Activated naive CD4-positive, alpha-beta T cell treated with anti-CD3 and anti-CD28 coated beads, Interleukin-2, amount 10 ng/mL, durations not matched to agents 7 days and 5 days (primary cell): Measurements from ENCODE around the gene CLIP4.

Experiments used
- CTCF ChIA-PET: fragments of 350-600 bp; sonication (Branson Sonifier 250); formaldehyde crosslinking; loops from one replicate; lab custom pipeline; 2021; ENCODE audit warnings: antibody characterized with exemption; lab: Charles Lee
- DNase-seq: peaks from one replicate; pipeline ENCODE4 v3.0.0-alpha.2; 2020
- H3K27ac Mint-ChIP-seq: one replicate; pipeline ENCODE4 v1.8.0; 2021; ENCODE audit warnings: mild to moderate bottlenecking, moderate library complexity, mixed read lengths
- H3K27me3 Mint-ChIP-seq: one replicate; pipeline ENCODE4 v1.8.0; 2021; ENCODE audit warnings: mild to moderate bottlenecking, mixed read lengths
- H3K36me3 Mint-ChIP-seq: one replicate; pipeline ENCODE4 v1.8.0; 2021; ENCODE audit warnings: mixed read lengths
- H3K4me1 Mint-ChIP-seq: one replicate; pipeline ENCODE4 v1.8.0; 2021; ENCODE audit warnings: mixed read lengths
- H3K4me3 Mint-ChIP-seq: one replicate; pipeline ENCODE4 v1.8.0; 2021; ENCODE audit warnings: mild to moderate bottlenecking, moderate library complexity, mixed read lengths
- H3K9me3 Mint-ChIP-seq: one replicate; pipeline ENCODE4 v1.8.0; 2021; ENCODE audit warnings: mixed read lengths

The CLIP4 gene

GRCh38 chr2:29114946-29115609 is at the start of gene CLIP4:
CLIP4 (plus strand) TSS chr2:29115415; CDS start chr2:29121389, 5,974 bp downstream.
- H3K9me3 Mint-ChIP-seq, result no peaks in the 10 kb centered on the region
- H3K4me3 Mint-ChIP-seq, result peak within 1 kb of the TSS; percentile 91
- peak; percentile 69 for DNase-seq
- peaks cover 9% of the 10 kb centered on the region for H3K36me3 Mint-ChIP-seq
- peaks cover 20% of the 10 kb centered on the region for H3K27me3 Mint-ChIP-seq
- CTCF ChIA-PET, result no interaction called here
- H3K27ac Mint-ChIP-seq, result peak within 1 kb of the TSS; percentile 99
- H3K4me1 Mint-ChIP-seq, result peaks cover 61% of the 10 kb centered on the region

DNA sequence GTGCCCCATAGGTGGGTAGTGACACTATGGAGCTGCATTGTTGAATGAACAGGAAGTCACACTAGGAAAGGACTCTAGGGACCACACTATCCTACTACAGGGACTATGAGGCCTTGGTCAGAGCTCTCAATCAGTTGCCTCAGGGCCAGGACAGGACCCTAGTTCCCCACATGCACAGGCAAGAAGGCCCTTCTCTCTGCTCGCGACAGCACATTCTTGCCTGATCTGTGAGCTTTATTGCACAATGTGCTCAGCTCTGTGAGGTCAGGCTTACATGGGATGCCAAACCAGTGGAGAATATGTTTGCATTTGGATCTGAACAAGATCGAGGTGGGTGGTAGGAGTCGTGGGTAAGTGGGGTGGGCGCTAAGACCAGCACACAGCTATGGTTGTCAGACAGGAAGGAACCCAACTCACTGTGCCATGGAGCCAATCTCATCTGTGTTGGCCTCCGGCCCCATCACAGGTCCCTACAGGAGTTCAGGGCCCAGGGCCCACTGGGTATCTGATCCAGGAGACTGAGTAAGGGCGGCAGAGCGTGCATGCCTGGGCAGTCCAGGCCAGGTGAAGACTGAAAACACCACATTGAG is 48.8 kb upstream of the CLIP4 start:
- no peak for DNase-seq
- Mint-ChIP-seq H3K4me1 (no peaks in the 10 kb centered on the region), H3K27me3 (peaks cover 12% of the 10 kb centered on the region), H3K4me3 (no peak overlapping the region), H3K36me3 (no peaks in the 10 kb centered on the region), H3K27ac (no peak overlapping the region), H3K9me3 (no peaks in the 10 kb centered on the region)
- CTCF ChIA-PET, result no interaction called here

DNA sequence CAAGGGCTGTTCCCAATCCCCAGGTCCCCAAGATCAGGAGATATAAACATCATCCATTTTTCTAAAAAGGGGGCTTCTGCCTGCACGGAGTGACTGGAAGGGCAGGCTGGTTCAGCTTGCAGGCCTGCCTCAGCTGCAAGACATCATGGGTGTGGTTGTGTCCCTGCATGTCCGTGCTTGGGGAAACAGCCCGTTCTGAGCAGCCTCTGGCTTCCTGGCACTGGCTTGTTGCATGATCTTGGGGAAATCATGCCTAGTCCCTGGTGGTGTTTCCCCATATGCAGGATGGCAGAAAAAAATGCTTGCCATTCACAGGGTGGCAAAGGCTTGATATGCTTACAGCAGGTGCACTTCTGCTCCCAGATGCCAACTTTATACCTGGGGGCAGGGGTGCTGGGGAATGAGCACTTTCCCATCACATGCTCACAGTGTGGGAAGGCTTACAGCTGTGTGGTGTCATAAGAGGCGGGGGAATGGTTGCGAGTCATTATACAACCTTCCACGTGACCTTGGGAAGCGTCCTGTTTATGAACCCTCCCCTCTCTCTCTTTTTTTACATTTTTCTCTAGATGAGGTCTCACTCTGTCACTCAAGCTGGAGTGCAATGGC is 48.1 kb upstream of the CLIP4 start:
- no peak for DNase-seq
- Mint-ChIP-seq H3K36me3 (no peaks in the 10 kb centered on the region), H3K27ac (no peak overlapping the region), H3K27me3 (peaks cover 12% of the 10 kb centered on the region), H3K4me3 (no peak overlapping the region), H3K4me1 (no peaks in the 10 kb centered on the region), H3K9me3 (no peaks in the 10 kb centered on the region)
- CTCF ChIA-PET, result no interaction called here

DNA sequence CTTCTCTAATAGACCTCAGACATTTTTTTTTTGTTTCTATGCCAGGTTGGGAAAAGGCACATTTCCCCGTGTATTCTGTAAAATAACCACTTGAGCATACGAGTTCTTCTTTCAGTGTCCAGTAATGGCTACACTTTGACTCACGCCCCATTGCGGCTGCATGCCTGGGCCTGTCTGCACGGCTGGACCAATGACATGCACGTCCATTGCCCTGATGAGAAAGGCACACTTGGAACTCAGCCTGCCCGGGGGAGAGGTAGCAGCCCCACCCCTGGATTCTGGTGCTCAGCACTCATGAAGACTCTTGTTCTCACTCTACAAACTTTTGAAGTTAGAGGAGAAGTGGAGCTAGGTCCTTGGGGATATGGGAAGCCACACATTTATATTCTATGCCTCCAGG is 46.7 kb upstream of the CLIP4 start:
- Mint-ChIP-seq H3K27ac (no peak overlapping the region), H3K36me3 (no peaks in the 10 kb centered on the region), H3K9me3 (no peaks in the 10 kb centered on the region), H3K4me1 (no peaks in the 10 kb centered on the region), H3K4me3 (no peak overlapping the region), H3K27me3 (peaks cover 12% of the 10 kb centered on the region)
- CTCF ChIA-PET, result no interaction called here
- no peak for DNase-seq

- CTCF ChIA-PET, result no interaction called here
- H3K9me3 Mint-ChIP-seq, result no peaks in the 10 kb centered on the region
- no peak overlapping the region for H3K27ac Mint-ChIP-seq
- no peak for DNase-seq
- H3K36me3 Mint-ChIP-seq, result no peaks in the 10 kb centered on the region
- H3K4me3 Mint-ChIP-seq, result no peak overlapping the region
- peaks cover 16% of the 10 kb centered on the region for H3K27me3 Mint-ChIP-seq
- H3K4me1 Mint-ChIP-seq, result no peaks in the 10 kb centered on the region
These were observed 44.7 kb upstream of the CLIP4 start for GRCh38 chr2:29070526-29070925.

- no peak overlapping the region for H3K27ac Mint-ChIP-seq
- no peak overlapping the region for H3K4me3 Mint-ChIP-seq
- H3K36me3 Mint-ChIP-seq, result no peaks in the 10 kb centered on the region
- H3K4me1 Mint-ChIP-seq, result no peaks in the 10 kb centered on the region
- H3K27me3 Mint-ChIP-seq, result peaks cover 14% of the 10 kb centered on the region
- no peaks in the 10 kb centered on the region for H3K9me3 Mint-ChIP-seq
- DNase-seq, result no peak
- CTCF ChIA-PET, result no interaction called here
These were observed 43.9 kb upstream of the CLIP4 start for GRCh38 chr2:29071032-29071975.

GRCh38 chr2:29072251-29072650 is 43.0 kb upstream of the CLIP4 start:
- no peaks in the 10 kb centered on the region for H3K36me3 Mint-ChIP-seq
- peaks cover 10% of the 10 kb centered on the region for H3K27me3 Mint-ChIP-seq
- no peaks in the 10 kb centered on the region for H3K4me1 Mint-ChIP-seq
- no peak overlapping the region for H3K4me3 Mint-ChIP-seq
- no peak for DNase-seq
- no peaks in the 10 kb centered on the region for H3K9me3 Mint-ChIP-seq
- CTCF ChIA-PET, result no interaction called here
- H3K27ac Mint-ChIP-seq, result no peak overlapping the region

DNA sequence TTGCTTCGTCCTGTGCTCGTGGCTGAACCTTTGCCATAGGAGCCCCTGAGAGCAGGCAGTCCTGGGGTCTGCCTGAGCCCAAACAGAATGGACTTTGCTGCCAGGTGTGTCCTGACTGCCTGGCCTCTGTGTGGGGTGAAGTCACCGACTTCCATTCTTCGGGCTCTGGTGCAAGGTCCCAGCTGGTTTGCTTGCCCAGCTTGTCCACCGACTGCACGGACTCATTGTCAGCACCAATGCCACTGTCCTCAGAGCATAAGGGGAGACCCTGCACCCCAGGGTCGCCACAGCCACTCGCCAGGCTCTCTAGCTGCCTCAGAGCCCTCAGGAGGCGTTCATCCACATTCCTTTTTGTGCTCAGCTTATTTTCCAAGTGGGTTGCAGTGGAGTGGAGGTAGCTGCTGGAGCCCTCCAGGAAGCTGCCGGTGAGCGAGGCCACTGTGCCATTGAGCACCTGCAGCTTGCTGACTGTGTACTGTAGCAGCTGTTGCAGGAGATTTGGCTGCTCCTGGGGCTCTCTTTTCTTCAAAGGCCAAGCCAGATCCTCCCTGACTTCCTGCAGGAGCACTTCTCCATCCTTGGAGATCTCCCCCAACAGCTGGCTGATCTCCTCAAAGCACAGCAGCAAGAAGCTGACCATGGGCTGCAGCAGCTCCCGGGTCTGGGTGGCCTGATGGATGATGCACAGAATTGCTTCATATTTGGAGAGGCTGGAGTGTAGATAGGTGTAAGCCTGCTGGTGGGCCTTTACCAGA is 42.1 kb upstream of the CLIP4 start:
- Mint-ChIP-seq H3K4me3 (no peak overlapping the region), H3K4me1 (no peaks in the 10 kb centered on the region), H3K36me3 (no peaks in the 10 kb centered on the region), H3K27ac (no peak overlapping the region), H3K27me3 (peaks cover 10% of the 10 kb centered on the region), H3K9me3 (no peaks in the 10 kb centered on the region)
- DNase-seq, result no peak
- CTCF ChIA-PET, result no interaction called here

DNA sequence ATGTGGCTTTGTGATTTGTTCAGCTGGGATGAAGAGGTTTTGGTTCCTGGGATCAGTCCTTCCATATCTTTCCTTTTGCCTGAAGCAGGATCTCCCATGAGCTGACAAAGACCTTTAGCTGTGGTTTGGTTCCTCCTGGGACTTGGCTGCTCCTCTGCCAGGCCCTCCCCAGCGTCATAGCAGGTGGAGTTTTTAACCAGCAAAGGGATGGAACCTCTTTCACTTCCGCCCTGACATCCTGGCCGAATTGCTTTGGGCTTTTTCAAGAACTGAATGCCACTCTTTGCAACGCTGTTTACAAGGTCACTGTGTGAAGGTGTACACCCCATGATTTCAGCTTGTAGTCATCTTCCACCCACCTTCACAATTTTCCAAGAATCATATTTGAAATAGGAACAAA is 41.3 kb upstream of the CLIP4 start:
- Mint-ChIP-seq H3K4me3 (no peak overlapping the region), H3K4me1 (no peaks in the 10 kb centered on the region), H3K27me3 (peaks cover 10% of the 10 kb centered on the region), H3K9me3 (no peaks in the 10 kb centered on the region), H3K27ac (no peak overlapping the region), H3K36me3 (no peaks in the 10 kb centered on the region)
- CTCF ChIA-PET, result no interaction called here
- no peak for DNase-seq

DNA sequence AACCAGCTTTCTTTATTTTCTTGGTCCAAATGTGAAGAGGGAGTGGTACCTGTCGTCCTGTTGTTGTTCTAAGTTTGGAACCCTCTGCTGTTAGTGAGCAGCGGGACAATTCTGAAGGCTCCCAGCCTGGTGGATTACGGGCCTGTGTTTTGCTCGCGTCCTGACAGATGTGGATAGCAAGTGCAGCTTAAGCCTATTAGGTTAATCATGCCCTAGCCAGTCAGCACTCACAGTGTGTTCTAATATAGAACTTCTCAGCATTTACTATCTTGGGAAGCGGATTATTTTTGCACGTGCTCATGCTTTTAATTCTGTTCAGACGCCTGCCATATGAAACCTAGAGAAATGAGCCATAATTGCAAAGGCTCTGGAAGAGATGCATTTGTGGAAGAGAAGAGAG is 40.8 kb upstream of the CLIP4 start, which contains the start of gene PCARE:
TSS of gene PCARE (minus strand) at position 113 of the 400 bp plus-strand sequence. CDS start 262 bp downstream, outside the sequence.
- H3K27ac Mint-ChIP-seq, result no peak within 1 kb of the TSS
- CTCF ChIA-PET, result interaction anchor here (0.6 kb wide), 1 partner anchor 509 kb away, joined by 3 read pairs; no protein-coding TSS in a partner anchor
- H3K36me3 Mint-ChIP-seq, result no peaks in the 10 kb centered on the region
- H3K27me3 Mint-ChIP-seq, result peaks cover 10% of the 10 kb centered on the region
- H3K9me3 Mint-ChIP-seq, result no peaks in the 10 kb centered on the region
- DNase-seq, result no peak
- no peak within 1 kb of the TSS for H3K4me3 Mint-ChIP-seq
- no peaks in the 10 kb centered on the region for H3K4me1 Mint-ChIP-seq

DNA sequence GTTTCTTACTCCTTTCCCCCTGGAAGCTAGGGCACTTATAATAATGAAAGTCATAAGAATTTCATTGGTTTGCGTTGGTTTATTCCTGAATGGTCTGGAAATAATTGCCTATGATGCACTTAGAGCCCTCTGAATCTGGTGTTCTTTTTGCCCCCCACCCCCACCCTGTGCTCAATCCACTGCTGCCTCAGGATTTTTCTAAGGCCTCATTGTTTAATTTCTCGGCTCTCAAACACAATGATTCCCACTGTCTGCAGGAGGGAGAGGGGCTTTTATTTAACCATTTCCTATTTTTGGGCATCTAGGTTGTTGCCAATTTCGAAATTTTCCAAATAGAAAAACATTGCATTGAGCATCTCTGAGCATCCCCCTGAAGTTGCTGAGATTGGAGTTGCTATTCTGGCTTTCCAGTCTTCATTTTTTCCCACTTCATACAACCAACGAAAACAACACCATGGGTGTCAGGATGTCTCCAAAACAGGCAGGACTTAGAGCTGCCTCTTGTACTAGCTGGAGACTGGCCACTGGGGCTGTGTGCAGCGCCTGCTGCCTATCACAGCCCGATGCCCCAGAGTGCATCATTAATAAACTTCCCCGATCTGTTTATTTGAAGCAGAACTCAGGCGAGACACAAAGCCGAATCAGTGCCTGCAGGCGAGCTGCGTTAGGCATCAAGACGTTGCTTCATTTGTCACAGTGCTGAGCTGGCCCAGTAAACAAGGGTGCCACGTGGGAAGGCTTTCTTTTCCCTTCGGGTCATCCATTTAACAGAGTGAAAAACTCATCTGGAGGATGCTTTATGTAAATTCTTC is 39.1 kb upstream of the CLIP4 start:
- H3K4me3 Mint-ChIP-seq, result no peak overlapping the region
- H3K36me3 Mint-ChIP-seq, result no peaks in the 10 kb centered on the region
- H3K27ac Mint-ChIP-seq, result no peak overlapping the region
- peaks cover 13% of the 10 kb centered on the region for H3K27me3 Mint-ChIP-seq
- no peaks in the 10 kb centered on the region for H3K4me1 Mint-ChIP-seq
- CTCF ChIA-PET, result interaction anchor here (1.1 to 1.4 kb wide), 2 partner anchors 11 to 20 kb away, joined by 3 read pairs; no protein-coding TSS in a partner anchor
- no peak for DNase-seq
- peaks cover 5% of the 10 kb centered on the region for H3K9me3 Mint-ChIP-seq

DNA sequence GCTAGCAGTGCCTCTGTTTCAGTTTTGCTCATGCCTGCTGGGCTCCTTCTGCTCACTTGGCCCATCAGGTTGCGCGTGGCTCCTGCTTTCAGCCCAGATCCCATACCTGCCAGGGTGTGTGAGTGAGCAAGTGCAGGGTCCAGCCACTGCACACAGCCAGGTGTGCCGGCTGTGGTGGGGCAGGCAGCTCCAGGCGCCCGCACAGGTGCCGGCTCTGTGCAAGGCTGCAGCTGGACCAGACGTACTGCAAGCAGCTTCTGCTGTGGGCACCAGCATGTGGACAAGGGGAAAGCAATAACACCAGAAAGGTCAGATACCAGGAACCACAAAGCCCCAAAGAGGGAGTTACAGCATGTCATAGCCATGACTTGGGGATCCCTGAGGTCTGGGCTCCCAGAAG is 35.3 kb upstream of the CLIP4 start:
- no peak overlapping the region for H3K27ac Mint-ChIP-seq

More for the DNA sequence above, 35.3 kb upstream of the CLIP4 start:
- Mint-ChIP-seq H3K36me3 (no peaks in the 10 kb centered on the region), H3K27me3 (peaks cover 13% of the 10 kb centered on the region), H3K4me1 (no peaks in the 10 kb centered on the region), H3K4me3 (no peak overlapping the region), H3K9me3 (peaks cover 8% of the 10 kb centered on the region)
- CTCF ChIA-PET, result no interaction called here
- DNase-seq, result no peak
